Mesothelial cell of epicardium (in vitro differentiated cells): ENCODE results near the gene CLEC16A. TPM values are rescaled to one million over a fixed set of nuclear protein-coding genes. Genes with fewer than 3 reads are reported as not detected.

Experiments
- DNase-seq, 2 experiments: peaks; one replicate each; pipeline ENCODE4 v3.0.0; 2021; ENCODE audit warnings: low spot score in 2 of 2; ENCODE audit not compliant: unreplicated experiment in 2 of 2
- H3K27ac Mint-ChIP-seq: 2 replicates; pipeline ENCODE4 v1.8.0; 2021; ENCODE audit warnings: mixed read lengths
- H3K27me3 Mint-ChIP-seq: 2 replicates; pipeline ENCODE4 v1.8.0; 2021; ENCODE audit warnings: low read depth, mixed read lengths
- H3K36me3 Mint-ChIP-seq: 2 replicates; pipeline ENCODE4 v1.8.0; 2021; ENCODE audit warnings: mixed read lengths
- H3K4me1 Mint-ChIP-seq: 2 replicates; pipeline ENCODE4 v1.8.0; 2021; ENCODE audit warnings: mixed read lengths
- H3K4me3 Mint-ChIP-seq: 2 replicates; pipeline ENCODE4 v1.8.0; 2021; ENCODE audit warnings: mild to moderate bottlenecking, moderate library complexity, mixed read lengths
- H3K9me3 Mint-ChIP-seq: 2 replicates; pipeline ENCODE4 v1.8.0; 2021; ENCODE audit warnings: mixed read lengths
- CTCF ChIP-seq: fragments of 200-600 bp; sonication (generic); IDR thresholded peaks from one replicate; pipeline ENCODE4 v1.5.0; 2021; ENCODE audit warnings: antibody characterized with exemption; ENCODE audit not compliant: unreplicated experiment
- total RNA-seq: library from RNA; stranded (reverse); gene quantifications from 3 replicates; pipeline ENCODE4 v1.2.1, GENCODE V29; 2021

Gene CLEC16A
- total RNA-seq, 1 donor from 2014 or later = 43.3 TPM

- Mint-ChIP-seq H3K36me3 (peaks cover 35% of the 10 kb centered on the region), H3K4me1 (peaks cover 4% of the 10 kb centered on the region), H3K27me3 (no peaks in the 10 kb centered on the region), H3K4me3 (no peak overlapping the region), H3K27ac (no peak overlapping the region), H3K9me3 (no peaks in the 10 kb centered on the region)
- TF ChIP-seq CTCF = no peak
- DNase-seq = no peak
Measured at GRCh38 chr16:10999300-10999699, 54.9 kb downstream of the CLEC16A start.

GRCh38 chr16:11001611-11002010, 57.2 kb downstream of the CLEC16A start:
- DNase-seq = no peak
- no peaks in the 10 kb centered on the region for H3K9me3 Mint-ChIP-seq
- no peak overlapping the region for H3K27ac Mint-ChIP-seq
- TF ChIP-seq CTCF = no peak
- H3K27me3 Mint-ChIP-seq = no peaks in the 10 kb centered on the region
- peaks cover 27% of the 10 kb centered on the region for H3K36me3 Mint-ChIP-seq
- peaks cover 4% of the 10 kb centered on the region for H3K4me1 Mint-ChIP-seq
- H3K4me3 Mint-ChIP-seq = no peak overlapping the region

- no peak for DNase-seq
- no peak overlapping the region for H3K27ac Mint-ChIP-seq
- H3K27me3 Mint-ChIP-seq = no peaks in the 10 kb centered on the region
- no peak for TF ChIP-seq CTCF
- no peak overlapping the region for H3K4me3 Mint-ChIP-seq
- H3K4me1 Mint-ChIP-seq = peaks cover 6% of the 10 kb centered on the region
- peaks cover 20% of the 10 kb centered on the region for H3K36me3 Mint-ChIP-seq
- no peaks in the 10 kb centered on the region for H3K9me3 Mint-ChIP-seq
Measured at GRCh38 chr16:11003141-11003540, 58.8 kb downstream of the CLEC16A start.

- peaks cover 25% of the 10 kb centered on the region for H3K36me3 Mint-ChIP-seq
- no peaks in the 10 kb centered on the region for H3K27me3 Mint-ChIP-seq
- no peak overlapping the region for H3K4me3 Mint-ChIP-seq
- no peaks in the 10 kb centered on the region for H3K9me3 Mint-ChIP-seq
- no peak overlapping the region for H3K27ac Mint-ChIP-seq
- peaks cover 9% of the 10 kb centered on the region for H3K4me1 Mint-ChIP-seq
- TF ChIP-seq CTCF = no peak
- no peak for DNase-seq
Measured at GRCh38 chr16:11004351-11004750, 60.0 kb downstream of the CLEC16A start.

GRCh38 chr16:11004973-11005610, 60.7 kb downstream of the CLEC16A start:
- no peak for DNase-seq
- H3K36me3 Mint-ChIP-seq = peaks cover 24% of the 10 kb centered on the region
- H3K9me3 Mint-ChIP-seq = no peaks in the 10 kb centered on the region
- H3K4me1 Mint-ChIP-seq = peaks cover 8% of the 10 kb centered on the region
- TF ChIP-seq CTCF = no peak
- no peak overlapping the region for H3K4me3 Mint-ChIP-seq
- no peaks in the 10 kb centered on the region for H3K27me3 Mint-ChIP-seq
- H3K27ac Mint-ChIP-seq = no peak overlapping the region

GRCh38 chr16:11005611-11005975, 61.2 kb downstream of the CLEC16A start:
- no peak overlapping the region for H3K27ac Mint-ChIP-seq
- no peaks in the 10 kb centered on the region for H3K27me3 Mint-ChIP-seq
- H3K4me1 Mint-ChIP-seq = peaks cover 4% of the 10 kb centered on the region
- H3K36me3 Mint-ChIP-seq = peaks cover 24% of the 10 kb centered on the region
- no peaks in the 10 kb centered on the region for H3K9me3 Mint-ChIP-seq
- DNase-seq = no peak
- no peak for TF ChIP-seq CTCF
- no peak overlapping the region for H3K4me3 Mint-ChIP-seq
